ENCODE measurements around the gene IL34.

DNA sequence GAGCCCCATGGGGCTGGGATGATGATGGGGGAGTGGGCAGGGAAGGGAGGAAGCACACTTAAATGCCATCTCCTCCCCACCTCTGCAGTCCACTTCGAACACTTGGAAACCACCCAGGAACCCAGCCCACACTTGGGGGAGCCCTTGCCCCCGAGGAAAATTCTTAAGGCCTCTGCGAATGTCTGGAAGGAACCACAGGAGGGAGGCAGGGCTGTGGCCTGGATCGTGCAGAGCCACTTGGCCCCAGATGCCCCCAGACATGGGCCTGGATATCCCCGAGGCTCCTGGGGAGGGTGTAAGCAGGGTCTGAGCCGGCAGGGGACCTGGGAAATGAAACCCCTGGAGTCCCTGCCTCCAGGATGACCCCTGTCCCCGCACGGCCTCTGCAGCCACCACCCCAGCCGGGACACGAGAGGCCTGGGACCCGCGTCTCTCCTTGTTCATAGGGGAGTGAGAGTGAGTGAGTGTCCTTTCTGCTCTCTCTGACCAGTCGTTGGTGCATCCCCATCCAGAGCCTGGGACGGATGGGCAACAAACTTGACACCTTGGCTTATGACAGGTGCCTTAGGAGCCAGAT, 51.3 kb downstream of the IL34 start:
- TF ChIP-seq, protein P1, sequence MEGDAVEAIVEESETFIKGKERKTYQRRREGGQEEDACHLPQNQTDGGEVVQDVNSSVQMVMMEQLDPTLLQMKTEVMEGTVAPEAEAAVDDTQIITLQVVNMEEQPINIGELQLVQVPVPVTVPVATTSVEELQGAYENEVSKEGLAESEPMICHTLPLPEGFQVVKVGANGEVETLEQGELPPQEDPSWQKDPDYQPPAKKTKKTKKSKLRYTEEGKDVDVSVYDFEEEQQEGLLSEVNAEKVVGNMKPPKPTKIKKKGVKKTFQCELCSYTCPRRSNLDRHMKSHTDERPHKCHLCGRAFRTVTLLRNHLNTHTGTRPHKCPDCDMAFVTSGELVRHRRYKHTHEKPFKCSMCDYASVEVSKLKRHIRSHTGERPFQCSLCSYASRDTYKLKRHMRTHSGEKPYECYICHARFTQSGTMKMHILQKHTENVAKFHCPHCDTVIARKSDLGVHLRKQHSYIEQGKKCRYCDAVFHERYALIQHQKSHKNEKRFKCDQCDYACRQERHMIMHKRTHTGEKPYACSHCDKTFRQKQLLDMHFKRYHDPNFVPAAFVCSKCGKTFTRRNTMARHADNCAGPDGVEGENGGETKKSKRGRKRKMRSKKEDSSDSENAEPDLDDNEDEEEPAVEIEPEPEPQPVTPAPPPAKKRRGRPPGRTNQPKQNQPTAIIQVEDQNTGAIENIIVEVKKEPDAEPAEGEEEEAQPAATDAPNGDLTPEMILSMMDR (conservative IDR thresholded peaks at IDR 0.05): no peak
- TF ChIP-seq ZFX (IDR thresholded peaks at IDR 0.05): no peak
